HEK293 (cell line): ENCODE data around the gene IFNL4.

Experiments
- CTCF ChIA-PET: fragments of 350-600 bp; formaldehyde crosslinking; extraction: SDS; loops from one replicate; lab custom pipeline; 2021; ENCODE audit warnings: antibody characterized with exemption; lab: Yijun Ruan, JAX
- POLR2A ChIA-PET: fragments of 300-600 bp; formaldehyde crosslinking; extraction: SDS; loops from one replicate; lab custom pipeline; 2020; ENCODE audit warnings: antibody characterized with exemption, inconsistent platforms; lab: Yijun Ruan, JAX
- H3K27ac ChIP-seq: fragments of 200-500 bp; sonication (Bioruptor generic); 2 replicates; pipeline ENCODE4 v1.5.1; 2014; ENCODE audit warnings: low read depth, low read length, control low read depth, inconsistent platforms; ENCODE audit errors: extremely low read depth
- H3K36me3 ChIP-seq, 2 experiments: fragments of 200-500 bp in 1 of 2; sonication (Bioruptor generic) in 1 of 2; 1 replicate in 1 of 2; 2 replicates in 1 of 2; pipeline ENCODE4 v1.5.1; 2014 to 2017; ENCODE audit warnings: inconsistent platforms in 2 of 2, low read length in 2 of 2; ENCODE audit not compliant: control insufficient read depth in 2 of 2, insufficient read depth in 1 of 2
- H3K4me1 ChIP-seq: fragments of 200-500 bp; sonication (Bioruptor generic); 2 replicates; pipeline ENCODE4 v1.5.1; 2014; ENCODE audit warnings: mild to moderate bottlenecking, low read length, inconsistent platforms; ENCODE audit not compliant: control insufficient read depth, insufficient read depth
- H3K4me3 ChIP-seq: 2 replicates; pipeline ENCODE4 v1.5.1; 2011; ENCODE audit warnings: low read depth, mild to moderate bottlenecking, control low read depth, low read length, moderate library complexity
- H3K9me3 ChIP-seq: fragments of 200-500 bp; sonication (Bioruptor generic); 2 replicates; pipeline ENCODE4 v1.5.1; 2014; ENCODE audit warnings: low read depth, low read length, inconsistent platforms; ENCODE audit not compliant: control insufficient read depth, insufficient read depth
- EGR2 ChIP-seq: fragments of 450-650 bp; formaldehyde crosslinking; IDR thresholded peaks from 2 replicates; pipeline ENCODE4 v1.5.1; 2016; ENCODE audit warnings: low read depth, missing biosample characterization, missing genetic modification characterization
- KLF17 ChIP-seq: fragments of 450-650 bp; formaldehyde crosslinking; IDR thresholded peaks from 2 replicates; pipeline ENCODE4 v1.5.1; 2016; ENCODE audit warnings: missing biosample characterization, missing genetic modification characterization
- KLF8 ChIP-seq: fragments of 450-650 bp; formaldehyde crosslinking; IDR thresholded peaks from 2 replicates; pipeline ENCODE4 v1.5.1; 2016; ENCODE audit warnings: missing biosample characterization, missing genetic modification characterization
- KLF9 ChIP-seq: fragments of 450-650 bp; formaldehyde crosslinking; IDR thresholded peaks from 2 replicates; pipeline ENCODE4 v1.5.1; 2016; ENCODE audit warnings: missing biosample characterization, missing genetic modification characterization, low read depth
- PRDM1 ChIP-seq: fragments of 450-650 bp; formaldehyde crosslinking; IDR thresholded peaks from 2 replicates; pipeline ENCODE4; 2016; ENCODE audit warnings: missing biosample characterization, missing genetic modification characterization
- SCRT2 ChIP-seq: fragments of 450-650 bp; formaldehyde crosslinking; IDR thresholded peaks from 2 replicates; pipeline ENCODE4 v1.5.1; 2016; ENCODE audit warnings: missing biosample characterization, missing genetic modification characterization
- TSHZ1 ChIP-seq: fragments of 450-650 bp; formaldehyde crosslinking; IDR thresholded peaks from 2 replicates; pipeline ENCODE4 v1.5.1; 2016; ENCODE audit warnings: missing biosample characterization, missing genetic modification characterization, borderline replicate concordance
- ZFHX2 ChIP-seq: fragments of 450-650 bp; formaldehyde crosslinking; conservative IDR thresholded peaks from 2 replicates; pipeline ENCODE4 v1.5.1; 2016; ENCODE audit warnings: missing biosample characterization, missing genetic modification characterization
- ZNF114 ChIP-seq: fragments of 450-650 bp; formaldehyde crosslinking; IDR thresholded peaks from 2 replicates; pipeline ENCODE4 v1.5.0; 2017; ENCODE audit warnings: missing biosample characterization, missing genetic modification characterization
- ZNF311 ChIP-seq: fragments of 450-650 bp; formaldehyde crosslinking; IDR thresholded peaks from 2 replicates; pipeline ENCODE4 v1.5.1; 2017; ENCODE audit warnings: missing biosample characterization, missing genetic modification characterization, borderline replicate concordance
- ZNF501 ChIP-seq: fragments of 450-650 bp; formaldehyde crosslinking; IDR thresholded peaks from 2 replicates; pipeline ENCODE4 v1.5.1; 2016; ENCODE audit warnings: missing biosample characterization, missing genetic modification characterization
- ZNF585B ChIP-seq: fragments of 450-650 bp; formaldehyde crosslinking; IDR thresholded peaks from 2 replicates; pipeline ENCODE4 v1.5.1; 2016; ENCODE audit warnings: missing biosample characterization, missing genetic modification characterization
- ZNF701 ChIP-seq: fragments of 450-650 bp; formaldehyde crosslinking; IDR thresholded peaks from 2 replicates; pipeline ENCODE4 v1.5.1; 2016; ENCODE audit warnings: missing biosample characterization, missing genetic modification characterization
- ZNF747 ChIP-seq: fragments of 450-650 bp; formaldehyde crosslinking; IDR thresholded peaks from 2 replicates; pipeline ENCODE4 v1.5.1; 2016; ENCODE audit warnings: missing biosample characterization, missing genetic modification characterization
- ZNF791 ChIP-seq: fragments of 450-650 bp; formaldehyde crosslinking; IDR thresholded peaks from 2 replicates; pipeline ENCODE4 v1.5.1; 2016; ENCODE audit warnings: missing biosample characterization, missing genetic modification characterization
- TF ChIP-seq, protein P1 (sequence below): fragments of 450-650 bp; formaldehyde crosslinking; IDR thresholded peaks from 2 replicates; pipeline ENCODE4 v1.5.1; 2017; ENCODE audit warnings: missing biosample characterization, missing genetic modification characterization
- TF ChIP-seq, protein P2 (sequence below): fragments of 450-650 bp; formaldehyde crosslinking; IDR thresholded peaks from 2 replicates; pipeline ENCODE4 v1.5.1; 2016; ENCODE audit warnings: missing biosample characterization, missing genetic modification characterization
- TF ChIP-seq, protein P3 (sequence below): fragments of 450-650 bp; formaldehyde crosslinking; IDR thresholded peaks from 2 replicates; pipeline ENCODE4 v1.5.1; 2016; ENCODE audit warnings: missing biosample characterization, missing genetic modification characterization

IFNL4 gene

GRCh38 chr19:39297931-39298634 is 49.4 kb upstream of the IFNL4 start:
- Histone ChIP-seq H3K4me1 (no peaks in the 10 kb centered on the region), H3K27ac (no peak overlapping the region)

DNA sequence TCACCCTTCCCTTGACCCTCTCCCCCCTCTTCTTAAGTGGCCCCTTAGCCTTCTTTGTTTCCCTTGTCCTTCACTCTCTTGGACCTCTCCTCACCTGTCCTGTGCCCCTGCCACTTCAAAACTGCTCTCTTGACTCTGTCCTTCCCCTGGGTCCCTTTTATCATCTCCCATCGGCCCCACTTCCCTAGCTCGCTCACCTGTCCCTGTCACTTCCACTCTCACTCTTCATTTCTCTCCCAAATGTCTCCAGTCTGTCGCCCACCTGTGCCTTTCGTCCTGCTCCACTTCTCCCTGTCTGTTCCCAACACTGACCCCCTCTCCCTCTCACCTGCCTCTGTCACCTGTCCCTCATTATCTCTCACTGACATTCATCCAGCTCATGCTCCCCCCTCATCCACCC is 48.2 kb upstream of the IFNL4 start:
- H3K4me3 ChIP-seq: no peak overlapping the region
- H3K27ac ChIP-seq: no peak overlapping the region
- POLR2A ChIA-PET: interaction anchor here (0.7 to 2.3 kb wide), 2 partner anchors 9 to 60 kb away, joined by 7 to 9 read pairs; no protein-coding TSS in a partner anchor
- no peaks in the 10 kb centered on the region for H3K4me1 ChIP-seq
- H3K9me3 ChIP-seq: no peaks in the 10 kb centered on the region
- TF ChIP-seq ZNF311 (tag by site-specific recombination) (0 out of 2 replicates have a peak, but pooled peaks have one; percentile 26), ZNF791 (tag by site-specific recombination) (0 out of 2 replicates have a peak, but pooled peaks have one; percentile 26), ZNF747 (tag by site-specific recombination) (0 out of 2 replicates have a peak, but pooled peaks have one; percentile 68), PRDM1 (peak; percentile 93), ZNF501 (no peak)
- CTCF ChIA-PET: interaction anchor here (0.5 to 1.4 kb wide), 4 partner anchors 15 to 175 kb away, joined by 3 to 6 read pairs (median 3); no protein-coding TSS in a partner anchor
- no peaks in the 10 kb centered on the region for H3K36me3 ChIP-seq

More at GRCh38 chr19:39297931-39298634, 49.4 kb upstream of the IFNL4 start:
- Histone ChIP-seq H3K36me3 (no peaks in the 10 kb centered on the region), H3K9me3 (no peaks in the 10 kb centered on the region), H3K4me3 (no peak overlapping the region)
- ChIA-PET POLR2A (no interaction called here), CTCF (interaction anchor here (1.7 kb wide), 1 partner anchor 111 kb away, joined by 3 read pairs; no protein-coding TSS in a partner anchor)
- no peak for TF ChIP-seq PRDM1
- TF ChIP-seq, protein P1, sequence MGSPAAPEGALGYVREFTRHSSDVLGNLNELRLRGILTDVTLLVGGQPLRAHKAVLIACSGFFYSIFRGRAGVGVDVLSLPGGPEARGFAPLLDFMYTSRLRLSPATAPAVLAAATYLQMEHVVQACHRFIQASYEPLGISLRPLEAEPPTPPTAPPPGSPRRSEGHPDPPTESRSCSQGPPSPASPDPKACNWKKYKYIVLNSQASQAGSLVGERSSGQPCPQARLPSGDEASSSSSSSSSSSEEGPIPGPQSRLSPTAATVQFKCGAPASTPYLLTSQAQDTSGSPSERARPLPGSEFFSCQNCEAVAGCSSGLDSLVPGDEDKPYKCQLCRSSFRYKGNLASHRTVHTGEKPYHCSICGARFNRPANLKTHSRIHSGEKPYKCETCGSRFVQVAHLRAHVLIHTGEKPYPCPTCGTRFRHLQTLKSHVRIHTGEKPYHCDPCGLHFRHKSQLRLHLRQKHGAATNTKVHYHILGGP (tag by site-specific recombination): no peak
- TF ChIP-seq ZFHX2 (tag by site-specific recombination): peak; percentile 88
- TF ChIP-seq EGR2: peak; percentile 86
- TF ChIP-seq, protein P2, sequence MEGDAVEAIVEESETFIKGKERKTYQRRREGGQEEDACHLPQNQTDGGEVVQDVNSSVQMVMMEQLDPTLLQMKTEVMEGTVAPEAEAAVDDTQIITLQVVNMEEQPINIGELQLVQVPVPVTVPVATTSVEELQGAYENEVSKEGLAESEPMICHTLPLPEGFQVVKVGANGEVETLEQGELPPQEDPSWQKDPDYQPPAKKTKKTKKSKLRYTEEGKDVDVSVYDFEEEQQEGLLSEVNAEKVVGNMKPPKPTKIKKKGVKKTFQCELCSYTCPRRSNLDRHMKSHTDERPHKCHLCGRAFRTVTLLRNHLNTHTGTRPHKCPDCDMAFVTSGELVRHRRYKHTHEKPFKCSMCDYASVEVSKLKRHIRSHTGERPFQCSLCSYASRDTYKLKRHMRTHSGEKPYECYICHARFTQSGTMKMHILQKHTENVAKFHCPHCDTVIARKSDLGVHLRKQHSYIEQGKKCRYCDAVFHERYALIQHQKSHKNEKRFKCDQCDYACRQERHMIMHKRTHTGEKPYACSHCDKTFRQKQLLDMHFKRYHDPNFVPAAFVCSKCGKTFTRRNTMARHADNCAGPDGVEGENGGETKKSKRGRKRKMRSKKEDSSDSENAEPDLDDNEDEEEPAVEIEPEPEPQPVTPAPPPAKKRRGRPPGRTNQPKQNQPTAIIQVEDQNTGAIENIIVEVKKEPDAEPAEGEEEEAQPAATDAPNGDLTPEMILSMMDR (tag by site-specific recombination): 0 out of 2 replicates have a peak, but pooled peaks have one; percentile 3
- no peak for TF ChIP-seq ZNF701 (tag by site-specific recombination)

GRCh38 chr19:39296055-39296645 is 47.5 kb upstream of the IFNL4 start, which contains the start of gene IFNL1:
TSS of gene IFNL1 (plus strand) at chr19:39296407. CDS start at chr19:39296422, 15 bp downstream.
- POLR2A ChIA-PET: interaction anchor here (2.3 kb wide), 1 partner anchor 9 kb away, joined by 7 read pairs; no protein-coding TSS in a partner anchor
- no peaks in the 10 kb centered on the region for H3K36me3 ChIP-seq
- CTCF ChIA-PET: interaction anchor here (0.5 to 1.5 kb wide), 6 partner anchors 15 to 174 kb away, joined by 3 to 6 read pairs (median 3); no protein-coding TSS in a partner anchor

More at GRCh38 chr19:39296055-39296645, 47.5 kb upstream of the IFNL4 start, which contains the start of gene IFNL1:
- Histone ChIP-seq H3K4me1 (no peaks in the 10 kb centered on the region), H3K9me3 (no peaks in the 10 kb centered on the region; the same call in 1 of the 2 replicates), H3K27ac (no peak within 1 kb of the TSS), H3K4me3 (no peak within 1 kb of the TSS)
- TF ChIP-seq EGR2 (peak; percentile 68), ZNF114 (tag by site-specific recombination) (no peak), TSHZ1 (tag by site-specific recombination) (no peak), KLF17 (tag by site-specific recombination) (no peak), KLF8 (tag by site-specific recombination) (no peak), ZFHX2 (tag by site-specific recombination) (peak; percentile 60), SCRT2 (tag by site-specific recombination) (peak; percentile 29; the same call in 1 of the 2 replicates), KLF9 (tag by site-specific recombination) (peak; percentile 38; the same call in 1 of the 2 replicates), ZNF585B (tag by site-specific recombination) (no peak)
- TF ChIP-seq, protein P3, sequence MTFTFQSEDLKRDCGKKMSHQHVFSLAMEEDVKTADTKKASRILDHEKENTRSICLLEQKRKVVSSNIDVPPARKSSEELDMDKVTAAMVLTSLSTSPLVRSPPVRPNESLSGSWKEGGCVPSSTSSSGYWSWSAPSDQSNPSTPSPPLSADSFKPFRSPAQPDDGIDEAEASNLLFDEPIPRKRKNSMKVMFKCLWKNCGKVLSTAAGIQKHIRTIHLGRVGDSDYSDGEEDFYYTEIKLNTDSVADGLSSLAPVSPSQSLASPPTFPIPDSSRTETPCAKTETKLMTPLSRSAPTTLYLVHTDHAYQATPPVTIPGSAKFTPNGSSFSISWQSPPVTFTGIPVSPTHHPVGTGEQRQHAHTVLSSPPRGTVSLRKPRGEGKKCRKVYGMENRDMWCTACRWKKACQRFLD (tag by site-specific recombination): no peak
